GM23248 (cell line): Measurements from ENCODE around the gene P4HA3. TPM values are rescaled to one million over a fixed set of nuclear protein-coding genes. Genes with fewer than 3 reads are reported as not detected.

ENCODE experiments used
- DNase-seq: peaks from one replicate; pipeline ENCODE4 v3.0.0-alpha.2; 2015
- H2AFZ ChIP-seq: fragments of 200-600 bp; sonication (generic); 2 replicates; pipeline ENCODE4 v1.6.1; 2016; ENCODE audit warnings: antibody characterized with exemption
- H3F3A ChIP-seq: fragments of 200-600 bp; sonication (generic); 2 replicates; pipeline ENCODE4 v1.6.1; 2016; ENCODE audit warnings: mild to moderate bottlenecking, antibody characterized with exemption, mixed run types; ENCODE audit not compliant: insufficient read depth
- H3K27ac ChIP-seq: fragments of 200-600 bp; sonication (generic); 2 replicates; pipeline ENCODE4 v1.5.1; 2016; ENCODE audit warnings: mild to moderate bottlenecking
- H3K27me3 ChIP-seq: fragments of 200-600 bp; sonication (generic); replicated peaks from 2 replicates; pipeline ENCODE4 v1.6.1; 2016; ENCODE audit warnings: mild to moderate bottlenecking; ENCODE audit not compliant: insufficient read depth
- H3K36me3 ChIP-seq: fragments of 200-600 bp; sonication (generic); 2 replicates; pipeline ENCODE4 v1.6.1; 2016; ENCODE audit warnings: low read depth, mild to moderate bottlenecking
- H3K4me1 ChIP-seq: fragments of 200-600 bp; sonication (generic); 2 replicates; pipeline ENCODE4 v1.6.1; 2016; ENCODE audit warnings: mild to moderate bottlenecking; ENCODE audit not compliant: insufficient read depth
- H3K4me2 ChIP-seq: fragments of 200-600 bp; sonication (generic); one replicate; pipeline ENCODE4 v1.6.1; 2016; ENCODE audit warnings: mild to moderate bottlenecking; ENCODE audit not compliant: unreplicated experiment
- H3K4me3 ChIP-seq: fragments of 200-600 bp; sonication (generic); 2 replicates; pipeline ENCODE4 v1.5.1; 2016; ENCODE audit warnings: mild to moderate bottlenecking
- H3K79me2 ChIP-seq: fragments of 200-600 bp; sonication (generic); 2 replicates; pipeline ENCODE4 v1.6.1; 2016; ENCODE audit warnings: mild to moderate bottlenecking; ENCODE audit not compliant: insufficient read depth
- H3K9ac ChIP-seq: fragments of 200-600 bp; sonication (generic); 2 replicates; pipeline ENCODE4 v1.6.1; 2016; ENCODE audit warnings: mild to moderate bottlenecking
- H3K9me2 ChIP-seq: fragments of 200-600 bp; sonication (generic); 2 replicates; pipeline ENCODE4 v1.6.1; 2016; ENCODE audit warnings: mixed run types, mild to moderate bottlenecking, moderate library complexity; ENCODE audit not compliant: insufficient read depth
- H3K9me3 ChIP-seq: fragments of 200-600 bp; sonication (generic); one replicate; pipeline ENCODE4 v1.6.1; 2017; ENCODE audit warnings: low read depth
- H4K20me1 ChIP-seq: fragments of 200-600 bp; sonication (generic); 2 replicates; pipeline ENCODE4 v1.6.0; 2016; ENCODE audit not compliant: insufficient read depth
- EZH2 ChIP-seq: fragments of 200-600 bp; sonication (generic); IDR thresholded peaks from 2 replicates; pipeline ENCODE4 v1.6.1; 2018; ENCODE audit warnings: antibody characterized with exemption, mild to moderate bottlenecking; ENCODE audit not compliant: insufficient read depth, poor library complexity, severe bottlenecking
- EZH2phosphoT487 ChIP-seq: fragments of 200-600 bp; sonication (generic); IDR thresholded peaks from 2 replicates; pipeline ENCODE4 v1.6.1; 2018; ENCODE audit warnings: antibody characterized with exemption, moderate library complexity, mild to moderate bottlenecking, low read depth; ENCODE audit not compliant: insufficient read depth
- WGBS, 2 experiments: methylation state at CpG; one replicate each; pipeline ENCODE4 v1.1.6; 2015 to 2017; ENCODE audit warnings: low lambda C conversion rate in 2 of 2, low coverage in 1 of 2; ENCODE audit errors: missing lambda C conversion rate in 2 of 2; 5-methylcytosine and 5-hydroxymethylcytosine counted together
- in situ Hi-C: fragments of 300-500 bp; cut with MboI; formaldehyde crosslinking; loops from 2 replicates; pipeline ENCODE4 v1.15.0; 2020
- polyA plus RNA-seq: library from polyadenylated mRNA; unstranded; fragments of >200 nt; fragmentation: Nextera tagmentation; extraction: Ambion mirVana; gene quantifications from 2 replicates; pipeline ENCODE4 v1.2.1, GENCODE V29; 2016
- total RNA-seq: library from RNA; depleted of rRNA; stranded (reverse); fragments of >200 nt; shearing (Covaris generic); gene quantifications from 2 replicates; pipeline ENCODE4 v1.2.3, GENCODE V29; 2014

Gene P4HA3
- total and polyA plus RNA-seq, 2 experiments from 2014 or later, result 26.4 to 30.6 TPM

DNA sequence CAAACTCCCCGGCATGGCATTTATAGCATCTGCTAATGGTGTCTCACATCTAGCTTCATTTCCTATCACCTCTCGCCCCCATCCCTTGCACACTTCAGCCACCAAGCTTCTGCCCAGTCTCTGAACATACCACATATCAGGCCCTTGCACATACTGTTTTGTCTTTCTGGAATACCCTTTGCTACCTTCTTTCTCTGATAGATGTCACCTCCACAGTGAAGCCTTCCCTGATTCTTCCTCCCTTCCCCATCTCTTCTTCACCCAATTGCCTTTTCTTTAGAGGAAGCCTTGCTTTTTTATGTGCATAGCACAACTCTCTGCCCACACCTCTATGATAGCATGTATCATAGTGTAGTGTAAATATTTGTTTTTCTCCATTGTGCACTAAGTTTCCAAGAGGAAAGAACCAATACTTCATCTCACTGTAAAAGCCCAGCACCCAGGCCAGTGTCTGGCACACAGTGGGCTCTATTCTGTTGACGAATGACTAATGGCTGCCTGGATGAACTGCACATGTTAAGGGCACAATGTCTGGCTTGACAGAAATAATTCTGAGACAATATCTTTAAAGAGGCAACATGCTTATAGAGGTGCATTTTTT lies 27.8 kb downstream of the P4HA3 start:
- in situ Hi-C loops, result no loop called here
- Histone ChIP-seq H3K9me3 (no peaks in the 10 kb centered on the region), H3K4me2 (no peak overlapping the region), H3K4me1 (peaks cover 33% of the 10 kb centered on the region), H3K9me2 (no peaks in the 10 kb centered on the region), H3K9ac (no peak overlapping the region), H2AFZ (no peak overlapping the region), H3K4me3 (no peak overlapping the region), H3F3A (peaks cover 45% of the 10 kb centered on the region), H3K27ac (peak overlapping the region; percentile 34), H4K20me1 (no peaks in the 10 kb centered on the region), H3K36me3 (no peaks in the 10 kb centered on the region), H3K27me3 (no peaks in the 10 kb centered on the region), H3K79me2 (no peaks in the 10 kb centered on the region)
- TF ChIP-seq EZH2, result no peak
- TF ChIP-seq EZH2phosphoT487, result no peak
- DNase-seq, result peak; percentile 11
- 53 to 64% methylated on average over 3 of the region's 3 CpGs for WGBS, 2 experiments

DNA sequence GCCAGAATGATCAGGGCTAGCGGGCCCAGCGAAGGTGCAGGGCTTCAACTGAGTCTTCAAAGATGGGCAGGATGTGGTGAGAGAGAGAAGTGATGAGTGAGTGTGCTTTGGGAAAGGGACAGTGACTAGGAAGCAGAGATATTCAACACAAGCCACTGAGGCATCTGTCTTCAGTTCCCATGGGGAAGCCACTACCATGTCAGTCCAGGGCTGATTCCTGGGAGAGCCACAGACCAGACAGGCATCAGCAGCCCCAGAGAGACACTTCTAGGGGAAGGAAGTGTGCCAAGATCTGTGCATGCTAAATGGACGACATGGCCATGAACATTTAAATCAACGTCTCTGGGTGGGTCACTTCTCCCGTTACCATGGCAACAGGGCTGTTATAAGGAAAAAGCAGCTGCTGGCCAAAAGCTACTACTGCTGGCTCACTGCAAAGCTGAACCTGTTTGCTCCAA lies 28.5 kb downstream of the P4HA3 start:
- DNase-seq, result peak; percentile 54

DNA sequence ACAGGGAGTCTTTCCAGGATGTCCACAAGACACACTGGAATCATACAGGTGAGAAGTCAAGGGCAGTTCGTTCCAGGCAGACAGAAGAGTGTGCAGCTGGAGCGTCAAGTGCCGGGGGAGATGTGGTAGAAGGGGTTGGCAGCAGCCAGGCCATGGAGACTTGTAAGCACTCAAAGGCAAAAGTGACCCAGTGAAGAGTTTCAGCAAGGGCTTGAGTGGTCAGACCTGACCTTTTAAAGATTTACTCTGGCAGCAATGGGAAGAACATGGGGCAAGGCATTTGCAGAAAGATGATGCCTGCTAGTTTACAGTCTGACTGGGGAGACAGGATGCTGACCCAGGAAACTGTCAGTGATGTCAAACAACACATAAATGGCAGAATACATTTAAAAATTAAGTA lies 29.0 kb downstream of the P4HA3 start:
- no peaks in the 10 kb centered on the region for H3K9me3 ChIP-seq
- H3K36me3 ChIP-seq, result no peaks in the 10 kb centered on the region
- 77 to 81% methylated on average over 3 of the region's 3 CpGs for WGBS, 2 experiments
- peaks cover 34% of the 10 kb centered on the region for H3K4me1 ChIP-seq
- H2AFZ ChIP-seq, result no peak overlapping the region
- no peaks in the 10 kb centered on the region for H3K9me2 ChIP-seq
- peak; percentile 3 for DNase-seq
- no peaks in the 10 kb centered on the region for H3K27me3 ChIP-seq
- in situ Hi-C loops, result no loop called here
- no peaks in the 10 kb centered on the region for H3K79me2 ChIP-seq
- H3K4me2 ChIP-seq, result no peak overlapping the region
- no peak overlapping the region for H3K4me3 ChIP-seq
- 0 out of 2 replicates have a peak overlapping the region, but pooled peaks have one; percentile 14 for H3K27ac ChIP-seq
- H3K9ac ChIP-seq, result no peak overlapping the region
- H4K20me1 ChIP-seq, result no peaks in the 10 kb centered on the region
- peaks cover 46% of the 10 kb centered on the region for H3F3A ChIP-seq
- TF ChIP-seq EZH2 (no peak), EZH2phosphoT487 (no peak)

More for the DNA sequence above, 28.5 kb downstream of the P4HA3 start:
- Histone ChIP-seq H3K9me2 (no peaks in the 10 kb centered on the region), H3K79me2 (no peaks in the 10 kb centered on the region), H3K9ac (no peak overlapping the region), H3K4me3 (no peak overlapping the region), H3K36me3 (no peaks in the 10 kb centered on the region), H3K4me1 (peaks cover 34% of the 10 kb centered on the region), H4K20me1 (no peaks in the 10 kb centered on the region), H3K9me3 (no peaks in the 10 kb centered on the region), H3K27ac (peak overlapping the region; percentile 14; the same call in 1 of the 2 replicates), H3K27me3 (no peaks in the 10 kb centered on the region), H3F3A (peaks cover 45% of the 10 kb centered on the region), H3K4me2 (no peak overlapping the region), H2AFZ (no peak overlapping the region)
- 54 to 61% methylated on average over 5 of the region's 5 CpGs for WGBS, 2 experiments
- no peak for TF ChIP-seq EZH2phosphoT487
- no peak for TF ChIP-seq EZH2
- in situ Hi-C loops, result no loop called here

DNA sequence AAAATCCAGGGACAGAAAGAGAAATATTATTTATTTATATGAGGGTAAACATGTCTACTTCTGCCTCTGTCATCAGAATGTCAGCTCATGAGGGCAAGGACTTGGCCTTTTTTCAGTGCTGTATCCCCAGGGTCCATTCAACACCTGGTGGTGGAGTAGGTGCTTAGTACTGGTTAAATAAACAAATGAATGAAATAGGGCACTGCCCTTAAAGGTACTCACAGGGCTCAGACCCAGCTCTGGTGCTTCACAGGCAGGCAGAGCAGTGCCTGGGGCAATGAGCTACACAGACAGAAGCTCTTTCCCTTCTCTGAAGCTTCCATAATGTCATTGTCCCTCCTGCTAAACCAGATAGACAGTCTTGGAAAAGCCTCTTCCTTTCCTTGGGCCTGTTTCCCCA lies 30.9 kb downstream of the P4HA3 start:
- TF ChIP-seq EZH2 (no peak), EZH2phosphoT487 (no peak)
- Histone ChIP-seq H3K9ac (no peak overlapping the region), H3K4me2 (no peak overlapping the region), H3K36me3 (no peaks in the 10 kb centered on the region), H3K9me3 (no peaks in the 10 kb centered on the region), H3K27ac (peak overlapping the region; percentile 91), H3K27me3 (no peaks in the 10 kb centered on the region), H3K4me1 (peaks cover 48% of the 10 kb centered on the region), H3K9me2 (no peaks in the 10 kb centered on the region), H4K20me1 (no peaks in the 10 kb centered on the region), H2AFZ (no peak overlapping the region), H3K4me3 (no peak overlapping the region), H3K79me2 (no peaks in the 10 kb centered on the region), H3F3A (peaks cover 61% of the 10 kb centered on the region)
- in situ Hi-C loops, result no loop called here
- no peak for DNase-seq
